Amniotic epithelial cell (primary cell): ENCODE results near the gene MTR.

Experiments
- DNase-seq: peaks from one replicate; pipeline ENCODE4 v3.0.0-alpha.2; 2010; ENCODE audit warnings: low read depth

Gene MTR

GRCh38 chr1:236864211-236864610 lies 69.1 kb downstream of the MTR start:
- DNase-seq = no peak

DNA sequence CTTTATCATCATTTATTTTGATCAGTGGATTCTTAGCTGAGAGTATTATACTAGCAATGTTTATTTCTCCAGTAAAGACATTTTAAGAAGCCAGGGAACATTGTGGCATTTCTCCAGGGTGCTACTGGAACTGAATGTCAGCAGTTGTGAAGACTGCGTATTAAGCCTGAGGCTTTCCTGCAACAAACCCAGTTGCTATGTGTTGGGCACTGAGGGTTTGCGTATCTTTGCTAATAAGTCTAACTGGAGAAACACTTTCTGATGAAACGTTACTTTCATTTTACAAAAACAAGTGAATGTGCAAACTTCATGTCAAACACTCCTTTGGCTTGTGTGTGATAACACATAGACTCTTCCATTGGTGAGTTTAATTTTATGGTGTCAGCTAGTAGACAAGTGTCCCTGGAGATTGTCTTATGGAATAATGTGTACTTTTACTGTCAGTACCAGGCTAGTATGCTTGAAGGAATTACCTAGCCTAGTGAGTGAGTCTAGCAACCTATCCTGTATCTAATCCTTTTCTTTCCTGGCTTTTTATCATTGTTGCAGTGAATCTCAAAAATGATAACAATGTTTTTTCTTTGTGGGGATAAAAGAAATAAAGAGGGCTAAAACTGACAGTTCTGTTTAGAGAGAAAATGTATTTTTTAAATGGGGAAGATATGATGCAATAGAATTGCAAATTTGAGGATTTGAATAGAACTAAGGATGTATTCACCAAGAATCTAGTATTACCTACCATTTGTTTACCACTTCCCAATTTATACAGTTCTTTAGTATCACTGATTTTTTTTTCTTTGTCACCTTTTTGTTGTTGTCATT lies 70.1 kb downstream of the MTR start:
- DNase-seq = peak; percentile 23

GRCh38 chr1:236865818-236866155 lies 70.7 kb downstream of the MTR start:
- DNase-seq = no peak

DNA sequence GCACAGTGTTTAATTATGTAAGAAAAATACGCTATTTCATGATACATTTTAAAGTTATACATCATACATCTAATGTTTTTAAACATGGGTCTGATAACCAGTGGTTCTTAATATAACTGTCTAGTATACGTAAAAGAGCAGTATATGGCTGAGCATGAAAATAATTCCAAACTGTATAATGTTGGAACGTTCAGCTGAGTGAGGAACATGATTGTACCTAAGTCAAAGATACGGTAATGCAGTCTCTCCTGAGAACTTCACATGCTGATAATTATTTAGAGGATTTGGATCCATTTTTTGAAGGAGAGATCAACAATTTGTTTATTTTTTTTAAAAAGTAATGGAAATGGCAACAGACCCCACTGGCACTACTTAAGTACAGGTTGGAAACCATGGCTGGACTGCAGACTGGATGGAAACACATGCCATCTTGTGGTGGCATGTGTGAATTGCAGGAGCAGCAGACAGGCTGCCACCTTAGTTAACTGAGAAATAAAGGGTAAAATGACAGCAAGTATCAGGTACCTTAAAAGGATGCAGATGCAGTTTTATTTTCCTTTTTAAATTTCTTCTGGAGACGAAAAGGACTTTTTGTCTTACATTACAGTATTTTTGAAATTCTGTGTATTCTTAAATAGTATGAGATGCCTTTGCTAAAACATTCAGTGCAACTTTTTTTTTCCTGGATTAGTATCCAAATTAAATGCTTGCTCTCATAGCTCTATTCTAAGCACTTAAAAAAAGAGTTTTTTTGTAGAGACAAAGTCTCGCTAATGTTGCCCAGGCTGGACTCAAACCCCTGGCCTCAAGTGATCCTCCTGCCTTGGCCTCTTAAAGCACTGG lies 73.8 kb downstream of the MTR start:
- DNase-seq = peak; percentile 76

GRCh38 chr1:236869911-236870310 lies 74.8 kb downstream of the MTR start:
- DNase-seq = no peak

- DNase-seq = peak; percentile 60
Observed at GRCh38 chr1:236870721-236871120, 75.6 kb downstream of the MTR start.

GRCh38 chr1:236872075-236872666 lies 77.1 kb downstream of the MTR start:
- DNase-seq = no peak

GRCh38 chr1:236875975-236876374 lies 80.9 kb downstream of the MTR start:
- no peak for DNase-seq

DNA sequence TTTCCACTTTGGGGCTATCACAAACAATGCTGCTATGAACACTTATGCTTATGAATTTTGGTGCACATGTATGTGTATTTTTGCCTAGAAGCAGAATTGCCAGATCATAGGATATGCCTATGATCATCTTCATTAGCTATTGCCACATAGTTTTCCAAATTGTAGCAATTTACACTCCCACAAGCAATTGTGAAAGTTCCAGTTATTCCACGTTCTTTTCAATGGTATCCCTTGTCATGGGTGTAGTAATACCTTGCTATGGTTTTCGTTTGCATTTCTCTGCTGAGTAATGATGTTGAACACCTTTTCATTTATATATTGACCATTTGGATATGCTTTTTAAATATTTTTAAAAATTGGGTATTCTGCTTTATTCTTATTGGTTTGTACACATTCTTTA lies 82.6 kb downstream of the MTR start:
- DNase-seq = no peak

DNA sequence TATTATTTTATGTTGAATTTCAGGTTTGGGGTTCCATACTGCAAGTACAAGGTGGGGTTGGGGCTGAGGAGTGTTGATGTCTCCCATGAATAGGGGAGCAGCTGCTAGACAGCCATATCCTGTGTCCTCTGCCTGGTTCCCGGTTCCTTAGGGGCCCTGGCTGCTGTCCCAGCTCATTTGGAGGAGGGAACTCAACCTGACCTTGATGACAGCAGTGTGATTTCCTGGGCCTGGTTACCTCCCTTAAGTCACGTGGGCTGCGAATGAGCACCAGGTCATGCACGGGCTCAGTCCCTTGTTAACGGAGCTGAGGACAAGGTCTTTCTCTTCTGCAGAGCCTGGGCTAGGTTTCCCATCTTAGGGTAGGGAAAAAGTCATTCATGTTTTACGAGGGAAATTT lies 85.1 kb downstream of the MTR start:
- no peak for DNase-seq

DNA sequence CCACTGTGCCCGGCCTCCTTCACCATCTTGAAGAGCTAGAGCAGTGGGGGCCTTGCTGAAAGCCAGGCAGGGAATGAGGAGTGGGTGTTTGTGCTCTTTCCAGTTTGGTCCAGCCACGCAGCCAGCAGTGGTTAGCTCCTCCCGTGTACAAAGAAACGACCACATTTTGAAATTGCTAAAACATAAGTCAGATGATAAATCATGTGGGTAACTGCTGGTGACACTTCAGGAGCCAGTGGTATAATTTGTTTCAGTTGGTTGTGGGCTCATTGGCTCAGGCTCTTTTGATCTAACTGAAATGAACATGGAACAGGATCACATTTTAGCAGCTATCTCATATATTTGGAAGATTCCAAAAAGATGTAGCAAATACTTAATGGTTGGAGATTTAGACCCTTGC lies 87.6 kb downstream of the MTR start:
- DNase-seq = no peak

DNA sequence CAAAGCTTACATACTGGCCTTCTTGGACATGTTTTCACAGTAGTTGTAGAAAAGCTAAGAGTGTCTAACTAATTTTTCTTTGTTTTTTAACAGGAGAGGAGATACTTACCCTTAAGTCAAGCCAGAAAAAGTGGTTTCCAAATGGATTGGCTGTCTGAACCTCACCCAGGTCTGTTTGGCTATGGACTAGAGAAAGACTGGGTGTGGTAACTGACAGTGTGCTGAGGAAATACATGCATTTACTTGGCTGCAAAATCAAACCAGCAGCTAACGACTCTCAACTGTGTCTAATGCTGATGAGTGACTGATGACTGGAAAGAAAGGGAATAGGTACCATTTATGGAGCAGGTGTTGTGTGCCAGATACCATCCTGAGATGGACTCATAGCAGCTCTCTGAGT lies 91.1 kb downstream of the MTR start:
- no peak for DNase-seq

DNA sequence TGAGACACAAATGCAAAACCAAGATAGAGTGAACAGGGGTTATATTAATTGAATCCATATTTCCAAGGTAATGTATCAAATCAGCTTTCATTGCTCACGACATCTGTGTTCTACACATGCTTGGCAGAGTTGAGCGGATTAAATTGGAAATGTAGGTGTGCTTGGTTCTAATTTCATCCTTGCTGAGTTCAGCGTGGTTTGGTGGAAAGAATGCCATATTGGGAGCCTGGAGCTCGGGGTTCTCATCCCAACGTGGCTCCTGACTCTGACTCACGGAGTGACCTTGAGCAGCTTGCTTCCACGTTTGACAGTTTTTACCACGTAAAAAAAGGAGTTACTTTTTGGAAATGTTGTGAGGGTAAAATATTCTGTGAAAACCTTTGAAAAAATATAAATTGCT lies 92.0 kb downstream of the MTR start:
- no peak for DNase-seq

DNA sequence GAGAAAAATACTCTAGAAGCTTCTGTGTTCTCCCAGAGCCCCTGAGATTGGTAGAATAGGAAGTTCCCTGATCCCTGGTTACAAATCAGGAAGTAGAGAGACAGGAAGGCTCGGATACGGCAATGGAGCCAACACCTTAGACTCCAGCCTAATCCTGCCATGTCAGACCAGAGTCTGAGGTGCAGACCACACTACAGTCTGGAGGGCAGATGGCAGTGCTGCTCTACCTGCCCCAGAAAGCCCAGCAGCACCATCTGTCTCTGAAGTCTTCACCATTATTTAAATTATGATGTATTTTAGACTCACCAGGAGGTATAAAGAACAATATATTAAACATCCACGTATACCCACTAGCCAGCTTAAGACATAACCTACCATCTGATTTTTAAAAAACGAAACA lies 93.0 kb downstream of the MTR start:
- no peak for DNase-seq

- no peak for DNase-seq
Observed at GRCh38 chr1:236888903-236889302, 93.8 kb downstream of the MTR start.

- peak; percentile 90 for DNase-seq
Observed at GRCh38 chr1:236890152-236891056, 95.3 kb downstream of the MTR start.

DNA sequence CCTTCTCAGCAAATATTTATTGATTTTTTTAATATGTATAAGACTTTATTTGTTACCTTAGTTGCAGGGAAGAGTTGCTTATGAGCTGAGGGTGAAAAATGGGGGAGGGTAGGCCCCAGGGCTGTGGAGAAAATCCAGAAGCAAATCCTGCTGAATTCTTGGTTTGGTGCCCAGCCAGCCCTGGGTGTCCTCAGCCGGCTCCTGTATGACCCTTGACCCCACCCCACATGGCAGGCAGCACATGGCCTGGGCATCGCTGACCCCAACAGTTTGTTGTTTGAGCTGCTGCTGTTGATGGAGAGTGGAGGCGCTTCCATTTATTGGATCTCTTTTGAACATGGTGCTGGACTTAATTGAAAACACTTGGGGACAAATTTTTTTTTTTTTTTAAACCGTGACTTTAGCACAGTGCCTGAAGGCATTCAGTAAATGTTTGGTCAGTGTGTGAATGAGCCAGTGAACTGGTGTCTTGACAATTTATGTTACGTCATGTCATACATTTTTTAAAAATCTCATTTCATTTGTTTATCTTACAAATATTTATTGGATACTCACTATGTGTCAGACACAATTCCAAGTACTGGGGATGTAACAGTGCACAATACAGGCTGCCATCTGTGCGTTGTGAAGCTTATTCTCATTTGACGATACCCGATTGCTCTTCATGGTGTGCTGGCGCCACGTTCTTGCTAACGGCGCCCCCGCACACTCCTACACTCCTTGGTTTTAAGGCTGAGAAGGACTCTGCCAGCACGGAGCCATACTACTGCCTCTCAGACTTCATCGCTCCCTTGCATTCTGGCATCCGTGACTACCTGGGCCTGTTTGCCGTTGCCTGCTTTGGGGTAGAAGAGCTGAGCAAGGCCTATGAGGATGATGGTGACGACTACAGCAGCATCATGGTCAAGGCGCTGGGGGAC lies 98.8 kb downstream of the MTR start:
- peak; percentile 56 for DNase-seq

DNA sequence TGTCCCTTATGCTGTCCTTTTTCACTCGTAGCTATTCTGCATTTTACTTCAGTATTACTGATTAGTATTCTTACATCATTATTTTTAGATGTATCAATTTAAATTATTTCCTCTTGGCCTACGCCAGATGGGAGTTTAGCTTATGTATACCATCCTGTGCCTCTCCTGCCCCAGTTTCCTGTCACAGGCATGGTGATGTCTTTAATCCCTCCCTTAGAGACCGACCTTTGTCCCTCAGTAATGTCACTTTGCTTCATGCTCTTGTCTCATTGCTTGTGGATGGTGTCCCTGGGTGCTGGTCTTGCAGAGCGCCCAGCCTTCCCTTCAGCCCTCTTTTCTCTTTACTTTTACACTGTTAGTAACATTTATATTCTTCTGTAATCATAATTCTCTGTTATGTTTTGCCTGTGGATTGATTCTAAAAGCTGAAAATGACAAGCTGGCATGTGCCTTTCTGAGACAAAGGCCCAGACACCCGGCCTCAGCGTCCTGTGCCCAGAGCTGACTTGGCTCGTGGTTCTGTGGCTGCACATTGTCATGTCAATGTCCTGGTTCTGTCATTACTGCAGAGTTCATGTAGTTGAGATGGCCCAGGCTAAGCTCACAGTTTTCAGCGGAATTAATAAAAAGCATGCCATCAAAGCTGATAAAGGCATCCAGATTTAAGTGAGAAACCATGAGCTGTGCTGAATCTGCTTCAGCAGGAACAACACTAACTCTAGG lies 100.7 kb downstream of the MTR start:
- no peak for DNase-seq

DNA sequence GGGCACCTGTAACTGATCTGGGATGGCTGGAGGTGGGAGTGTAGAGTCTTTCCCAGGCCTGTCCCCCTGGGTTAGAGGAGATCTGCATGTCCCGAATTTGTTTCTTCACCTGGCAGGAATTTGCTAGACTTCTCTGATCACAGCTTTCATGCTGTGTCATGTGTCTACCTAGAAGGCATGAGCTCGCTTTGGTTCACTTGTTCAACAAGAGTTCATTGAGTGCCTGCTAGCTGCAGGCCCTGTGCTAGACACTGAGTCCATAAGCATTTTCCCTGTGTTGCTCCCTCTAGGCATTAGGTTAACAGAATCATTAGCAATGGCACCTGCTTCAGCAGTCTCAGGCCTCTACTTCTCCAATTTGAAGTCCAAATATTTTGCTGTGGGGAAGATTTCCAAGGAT lies 101.6 kb downstream of the MTR start:
- no peak for DNase-seq
